ENCODE data around the gene CASP9. TPM values are rescaled to one million over a fixed set of nuclear protein-coding genes. Genes with fewer than 3 reads are reported as not detected.
"Not testable (repeated sequence)": the region's sequence is repeated elsewhere in the genome, so short reads cannot be mapped to it uniquely, and the experiment has no call there.

The CASP9 gene
- total RNA-seq, 1 experiment from 2014 or later, result 11.3 TPM

DNA sequence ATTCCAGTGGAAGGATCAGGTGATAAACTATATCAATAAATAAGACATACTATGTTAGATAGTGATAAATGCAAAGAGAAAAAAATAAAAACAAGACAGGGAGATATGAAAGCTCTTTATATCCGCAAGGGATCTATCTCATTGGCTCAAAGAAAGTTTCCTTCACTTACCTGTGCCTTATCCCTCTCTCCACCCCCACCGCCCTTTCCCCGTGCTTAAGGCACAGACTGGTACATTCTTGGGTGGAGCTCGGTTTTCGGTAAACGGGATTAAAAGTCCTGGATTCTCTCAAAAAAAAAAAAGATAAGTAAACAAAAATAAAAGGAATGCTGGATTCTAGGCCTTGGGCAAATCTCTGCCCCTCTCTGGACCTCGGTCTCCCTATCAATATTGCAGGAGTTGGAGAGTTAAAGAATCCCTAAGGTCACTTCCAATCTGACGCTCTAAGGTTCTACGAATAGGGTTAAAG, 2.0 kb upstream of the CASP9 start:
- DNase-seq (ENCODE audit: low read depth), result no peak

DNA sequence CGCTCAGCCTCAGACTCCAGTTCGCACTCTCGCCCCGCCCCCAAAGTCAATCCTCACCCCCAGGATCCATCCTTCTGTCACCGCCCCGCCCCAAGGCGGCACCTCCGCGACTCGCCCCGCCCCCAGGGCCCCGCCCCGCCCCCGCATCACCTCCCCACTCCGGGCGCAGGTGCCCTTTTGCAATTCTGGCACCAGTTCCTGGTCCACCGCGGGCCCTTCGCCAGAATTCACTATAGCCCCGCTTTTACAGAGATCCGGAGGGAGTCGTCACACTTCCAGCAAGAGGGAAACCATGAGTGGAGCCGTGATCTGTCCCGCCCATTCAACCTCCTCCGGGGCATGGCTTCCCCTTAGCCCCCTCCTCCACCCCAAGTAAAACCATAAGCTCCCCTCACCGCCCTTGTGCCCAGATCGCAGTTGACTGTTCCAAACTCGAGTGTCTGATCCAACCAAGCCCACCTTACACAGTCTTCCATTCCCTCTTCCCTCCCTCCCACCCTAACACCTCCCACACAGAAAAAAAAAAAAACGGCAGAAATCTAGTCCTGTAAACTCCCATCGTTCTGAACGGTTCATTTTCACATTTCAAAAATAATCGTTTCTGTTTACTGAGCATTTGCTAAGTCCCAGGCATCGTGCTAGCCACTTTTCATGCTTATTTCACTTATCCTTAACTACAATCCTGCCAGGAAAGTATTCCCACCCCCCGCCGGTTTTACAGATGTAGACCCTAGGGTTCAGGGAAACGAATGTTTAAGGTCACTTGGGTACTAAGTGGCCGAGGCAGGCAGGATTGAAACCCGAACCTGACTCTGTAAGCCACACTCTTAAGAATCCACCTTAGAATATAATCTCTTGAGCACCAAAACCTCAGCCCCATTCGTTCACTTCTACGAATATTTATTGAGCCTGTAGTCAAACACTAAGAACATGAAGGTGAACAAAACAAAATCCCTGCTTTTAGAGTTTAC, 1.3 kb upstream of the CASP9 start:
- no peak for DNase-seq (ENCODE audit: low read depth)

DNA sequence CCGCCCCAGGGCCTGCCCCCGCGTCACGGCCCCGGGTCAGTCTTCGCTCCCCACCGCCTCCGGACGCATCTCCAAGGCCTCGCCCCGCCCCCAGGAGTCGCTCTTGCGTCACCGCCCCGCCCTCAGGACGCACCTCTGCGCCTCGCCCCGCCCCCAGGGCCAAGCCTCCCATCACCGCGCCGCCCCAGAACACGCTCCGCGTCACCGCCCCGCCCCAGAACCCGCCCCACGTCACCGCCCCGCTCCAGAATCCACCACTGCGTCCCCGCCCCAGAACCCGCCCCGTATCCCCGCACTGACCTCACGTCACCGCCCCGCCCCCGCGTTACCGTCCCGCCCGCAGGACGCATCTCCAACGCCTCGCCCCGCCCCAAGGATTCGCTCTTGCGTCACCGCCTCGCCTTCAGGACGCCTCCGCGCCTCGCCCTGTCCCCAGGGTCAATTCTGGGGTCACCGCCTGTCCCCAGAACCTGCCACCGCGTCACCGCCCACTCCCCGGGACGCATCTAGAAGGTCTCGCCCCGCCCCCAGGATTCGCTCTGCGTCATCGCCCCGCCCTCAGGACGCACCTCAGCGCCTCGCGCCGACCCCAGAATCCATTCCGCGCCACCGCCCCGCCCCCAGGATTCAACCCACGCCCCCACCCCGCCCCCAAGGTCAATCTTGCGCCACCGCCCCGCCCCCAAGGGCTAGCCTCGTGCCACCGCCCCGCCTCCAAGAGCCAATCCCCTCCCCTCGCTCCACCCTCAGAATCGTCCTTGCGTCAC, 451 bp upstream of the CASP9 start:
- peak; percentile 97 for DNase-seq (ENCODE audit: low read depth)

DNA sequence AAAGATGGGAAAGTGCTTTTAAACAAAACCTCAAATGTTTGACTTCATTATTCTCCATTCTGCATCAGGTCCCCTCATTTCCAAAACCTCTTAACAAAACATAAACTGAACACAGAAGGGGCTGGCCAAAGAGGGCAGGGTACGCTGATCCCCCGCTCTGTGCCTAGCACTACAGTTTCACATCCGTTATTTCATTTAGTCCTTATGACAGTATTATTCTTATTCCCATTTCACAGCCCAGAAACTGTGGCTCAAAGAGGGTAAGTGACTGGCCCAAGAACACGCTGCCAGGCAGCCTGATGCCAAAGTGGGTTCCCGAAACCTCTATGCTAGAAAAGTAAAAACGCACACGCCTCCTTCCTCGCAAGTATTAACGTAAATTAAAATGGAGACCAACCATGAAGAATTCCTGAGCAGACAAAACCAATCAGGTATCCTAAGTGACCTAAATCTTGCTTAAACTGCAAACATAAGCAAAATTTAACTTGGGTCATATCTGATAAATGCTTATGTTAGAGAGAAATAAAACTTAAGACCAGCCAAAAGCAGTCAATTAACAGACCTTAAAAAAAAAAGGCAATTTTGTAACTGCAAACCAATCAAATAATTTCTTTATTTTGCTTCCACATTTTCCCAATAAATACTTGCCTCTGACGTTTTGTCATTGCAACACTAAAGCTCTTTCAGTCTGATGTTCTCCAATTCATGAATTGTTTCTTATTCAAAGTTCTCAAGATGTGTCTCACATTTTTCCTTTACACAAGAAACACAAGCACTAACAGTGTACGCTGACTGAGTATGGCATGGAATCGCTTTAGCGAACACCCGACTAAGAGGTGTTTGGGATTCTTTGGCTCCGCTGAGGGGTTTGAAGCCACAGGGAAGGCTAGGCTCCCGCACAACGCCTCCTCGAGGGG, 653 bp downstream of the CASP9 start:
- peak; percentile 20 for DNase-seq (ENCODE audit: low read depth)

DNA sequence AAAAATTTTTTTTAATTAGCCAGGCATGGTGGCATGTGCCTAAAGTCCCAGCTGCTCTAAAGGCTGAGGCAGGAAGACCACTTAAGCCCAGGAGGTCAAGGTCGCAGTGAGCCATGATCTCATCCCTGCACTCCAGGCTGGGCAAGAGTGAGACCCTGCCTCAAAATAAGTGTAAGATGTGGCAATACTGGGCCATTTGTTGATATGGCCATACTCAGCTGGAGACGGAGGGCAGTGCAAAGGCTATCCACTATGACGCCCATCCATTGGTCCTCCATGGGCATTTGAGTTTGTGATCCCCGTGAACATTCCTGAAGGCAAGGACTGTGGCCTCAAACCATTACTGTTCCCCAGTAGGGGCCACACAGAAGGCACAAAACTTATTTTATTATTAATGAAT, 1.5 kb downstream of the CASP9 start:
- no peak for DNase-seq (ENCODE audit: low read depth)

DNA sequence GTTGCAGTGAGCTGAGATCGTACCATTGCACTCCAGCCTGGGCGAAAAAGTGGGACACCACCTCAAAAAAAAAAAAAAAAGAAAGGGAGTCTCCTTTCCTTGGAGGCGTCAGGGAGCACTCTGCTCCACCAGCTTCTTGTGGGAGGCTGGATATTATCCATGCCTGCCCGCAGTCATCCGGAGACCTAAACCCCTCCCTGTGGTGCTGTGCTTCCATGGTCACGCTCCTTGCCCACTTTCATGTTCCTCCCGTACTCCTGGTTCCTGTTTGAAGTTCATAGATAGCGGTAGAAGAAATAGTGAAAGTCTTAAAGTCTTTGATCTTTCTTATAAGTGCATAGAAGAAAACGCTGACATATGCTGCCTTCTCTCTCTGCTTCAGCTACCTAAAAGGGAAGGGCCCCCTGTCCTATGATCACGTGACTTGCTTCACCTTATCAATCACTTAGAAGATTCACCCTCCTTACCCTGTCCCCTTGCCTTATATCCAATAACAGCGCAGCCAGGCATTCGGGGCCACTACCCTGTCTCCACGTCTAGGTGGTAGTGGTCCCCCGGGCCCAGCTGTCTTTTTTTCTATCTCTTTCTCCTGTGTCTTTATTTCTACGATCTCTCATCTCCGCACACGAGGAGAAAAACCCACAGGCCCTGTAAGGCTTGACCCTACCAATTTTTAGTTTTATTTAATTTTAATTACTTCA, 2.7 kb downstream of the CASP9 start:
- DNase-seq (ENCODE audit: low read depth), result not testable (repeated sequence)

DNA sequence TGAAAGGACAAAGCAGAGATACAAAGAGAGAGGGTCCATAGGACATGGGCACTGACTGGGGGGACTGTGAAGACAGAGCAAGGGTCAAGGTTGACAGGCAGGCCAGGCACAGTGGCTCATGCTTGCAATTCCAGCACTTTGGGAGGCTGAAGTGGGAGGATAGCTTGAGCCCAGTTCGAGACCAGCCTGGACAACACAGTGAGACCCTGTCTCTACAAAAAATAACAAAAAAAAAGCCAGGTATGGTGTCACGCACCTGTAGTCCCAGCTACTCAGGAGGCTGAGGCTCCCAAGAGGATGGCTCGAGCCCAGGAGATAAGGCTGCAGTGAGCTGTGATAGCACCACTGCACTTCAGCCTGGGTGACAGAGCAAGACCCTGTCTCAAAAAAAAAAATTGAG, 4.4 kb downstream of the CASP9 start:
- DNase-seq (ENCODE audit: low read depth), result no peak

DNA sequence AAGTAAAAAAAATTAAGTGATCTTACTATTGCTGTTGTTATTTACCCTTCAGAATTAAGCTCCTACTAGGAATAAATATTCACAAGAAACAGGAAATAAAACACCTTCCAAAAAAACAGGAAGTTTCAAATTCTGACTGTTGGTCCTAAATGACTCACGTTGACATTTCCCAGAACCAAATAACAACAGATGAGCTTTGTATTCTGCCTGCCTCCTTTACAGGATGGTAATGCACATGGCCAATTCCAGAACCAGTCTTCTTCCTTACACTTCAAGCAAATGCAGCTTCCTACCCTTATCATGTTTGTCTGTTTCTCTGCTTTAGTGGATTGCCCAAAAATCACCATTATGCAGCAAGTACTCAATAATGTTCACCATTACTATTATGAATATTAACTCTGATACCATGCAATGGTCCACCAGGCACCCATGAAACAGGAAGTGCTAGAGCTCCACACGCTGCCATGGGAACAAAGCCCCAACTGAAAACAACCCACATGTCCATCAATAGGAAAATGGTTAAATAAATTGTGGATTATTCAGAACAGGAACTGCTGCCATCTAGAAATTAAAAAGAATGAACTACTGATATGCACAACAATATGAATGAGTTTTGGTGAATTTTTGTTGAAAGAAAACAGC, 8.9 kb downstream of the CASP9 start:
- peak; percentile 33 for DNase-seq (ENCODE audit: low read depth)

DNA sequence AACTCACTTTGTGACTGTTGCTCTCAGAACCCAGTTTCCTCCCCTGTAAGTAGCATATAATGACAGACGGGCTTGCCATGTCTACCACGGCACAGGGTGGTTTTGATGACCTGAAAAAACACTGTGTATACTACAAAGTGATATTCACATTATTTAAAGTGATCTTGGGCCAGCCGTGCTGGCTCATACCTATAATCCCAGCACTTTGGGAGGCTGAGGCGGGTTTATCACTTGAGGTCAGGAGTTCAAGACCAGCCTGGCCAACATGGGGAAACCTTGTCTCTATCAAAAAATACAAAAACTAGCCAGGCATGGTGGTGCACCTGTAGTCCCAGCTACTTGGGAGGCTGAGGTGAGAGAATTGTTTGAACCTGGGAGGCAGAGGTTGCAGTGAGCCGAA, 9.5 kb downstream of the CASP9 start:
- DNase-seq (ENCODE audit: low read depth), result not testable (repeated sequence)

DNA sequence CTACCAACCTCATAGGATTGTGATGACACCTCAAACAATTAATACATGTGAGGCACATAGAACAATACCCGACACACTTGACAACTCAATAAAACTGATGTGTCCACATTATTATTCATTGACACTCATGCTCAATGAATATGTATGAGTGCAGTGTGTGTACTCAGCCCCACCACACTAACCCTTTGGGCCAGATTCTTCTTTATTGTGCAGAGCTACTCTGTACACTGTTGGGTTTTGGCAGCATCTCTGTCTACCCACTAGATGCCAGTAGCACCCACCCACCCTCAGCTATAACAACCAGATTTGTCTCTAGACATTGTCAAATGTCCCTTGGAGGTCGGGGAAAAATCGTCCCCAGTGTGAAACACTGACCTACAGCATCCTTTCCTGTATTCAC, 10.1 kb downstream of the CASP9 start:
- DNase-seq (ENCODE audit: low read depth), result no peak

DNA sequence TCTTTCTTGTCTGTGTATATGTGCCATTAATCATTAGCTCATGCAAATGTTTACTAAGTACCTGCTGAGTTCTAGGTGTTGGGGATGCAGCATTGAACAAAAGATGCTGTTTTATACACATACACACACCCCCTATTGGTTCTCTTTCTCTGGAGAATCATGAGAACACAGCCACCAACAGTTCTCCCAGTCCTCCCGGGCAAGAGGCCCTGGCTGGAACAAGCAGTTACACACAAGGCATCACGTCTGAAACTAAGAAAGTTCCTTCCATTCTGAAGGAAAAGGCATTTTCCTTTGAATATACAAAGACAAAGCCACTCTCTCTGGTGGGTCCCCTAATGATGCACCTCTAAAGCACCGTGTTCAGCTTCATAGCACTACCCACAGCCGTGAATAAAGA, 10.8 kb downstream of the CASP9 start:
- DNase-seq (ENCODE audit: low read depth), result no peak

DNA sequence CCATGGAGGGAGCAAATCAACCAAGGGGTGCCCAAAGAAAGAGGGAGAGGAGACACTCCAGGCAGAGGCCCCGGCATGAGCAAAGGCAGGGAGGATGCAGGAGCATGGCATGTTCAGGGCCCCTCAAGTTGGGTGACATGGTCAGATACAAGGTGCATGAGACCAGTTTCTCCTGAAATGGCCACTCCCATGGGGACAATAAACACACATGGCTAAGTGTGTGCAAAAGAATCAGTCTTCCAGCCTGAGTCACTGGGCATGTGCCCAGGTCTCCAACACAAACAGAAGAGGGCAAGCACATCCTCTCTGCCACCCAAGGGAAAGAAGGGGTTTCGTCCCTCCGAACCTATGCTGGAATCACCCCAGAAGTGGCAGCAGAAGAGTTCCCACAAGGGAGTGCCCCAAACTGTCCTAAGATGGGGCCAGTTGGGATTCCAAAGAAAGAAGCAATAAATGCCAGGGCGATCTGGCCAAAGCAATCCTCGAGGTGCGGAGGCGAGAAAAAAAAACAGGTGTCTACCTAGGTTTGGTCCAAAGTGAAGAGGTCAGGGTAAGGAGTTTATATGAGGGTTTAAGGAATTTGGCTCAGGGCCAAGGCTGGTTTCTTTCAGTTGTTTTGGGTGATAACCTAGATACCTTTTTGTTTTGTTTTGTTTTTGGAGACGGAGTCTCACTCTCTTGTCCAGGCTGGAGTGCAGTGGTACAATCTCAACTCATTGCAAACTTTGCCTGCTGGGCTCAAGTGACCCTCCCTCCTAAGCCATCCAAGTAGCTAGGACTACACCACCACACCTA, 13.2 kb downstream of the CASP9 start:
- no peak for DNase-seq (ENCODE audit: low read depth)

DNA sequence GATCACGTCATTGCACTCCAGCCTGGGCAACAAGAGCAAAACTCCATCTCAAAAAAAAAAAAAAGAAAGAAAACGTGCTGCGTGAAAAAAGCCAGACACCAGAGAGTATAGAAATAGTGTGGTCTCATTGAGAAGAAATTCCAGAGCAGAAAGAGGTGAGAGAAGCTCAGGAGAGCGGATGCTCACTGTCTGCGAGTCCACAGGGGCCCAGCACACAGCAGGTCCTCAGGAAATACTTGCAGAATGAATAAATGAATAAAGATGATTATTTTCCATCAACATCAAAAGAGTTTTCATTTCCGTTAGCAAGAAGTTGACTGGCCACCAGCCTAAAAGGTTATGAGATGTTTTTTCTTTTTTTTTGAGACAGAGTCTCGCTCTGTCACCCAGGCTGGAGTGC, 14.4 kb downstream of the CASP9 start:
- DNase-seq (ENCODE audit: low read depth), result no peak

DNA sequence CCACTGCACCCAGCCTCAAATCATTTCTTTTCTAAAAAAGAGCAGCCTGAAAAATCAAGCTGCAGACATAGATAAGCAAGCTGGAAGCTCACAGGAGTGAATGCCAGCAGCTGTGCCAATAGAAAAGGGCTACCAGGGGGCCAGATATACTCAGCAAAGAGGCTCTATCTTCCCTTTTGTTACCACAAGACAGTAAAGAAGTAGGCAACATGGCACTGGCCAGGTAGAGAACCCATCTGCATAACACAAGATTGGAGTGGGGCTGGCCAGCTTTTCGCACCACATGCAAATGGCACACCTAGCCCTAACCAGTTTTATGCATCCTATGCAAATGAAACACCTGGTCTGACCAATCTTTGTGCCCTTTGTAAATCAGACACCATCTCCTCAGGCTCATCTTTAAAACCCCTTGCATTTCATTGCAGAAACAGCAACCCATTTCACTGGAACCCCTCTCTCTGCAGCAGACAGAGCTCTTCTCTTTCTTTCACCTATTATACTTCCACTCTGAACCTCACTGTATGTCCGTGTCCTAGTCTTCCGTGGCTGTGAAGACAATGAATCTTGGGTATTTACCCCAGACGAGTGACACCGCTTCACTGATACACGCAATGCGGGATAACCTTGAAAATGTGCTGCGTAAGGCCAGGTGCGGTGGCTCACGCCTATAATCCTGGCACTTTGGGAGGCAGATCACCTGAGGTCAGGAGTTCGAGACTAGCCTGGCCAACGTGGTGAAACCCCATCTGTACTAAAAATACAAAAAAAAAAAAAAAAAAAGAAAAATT, 15.1 kb downstream of the CASP9 start:
- no peak for DNase-seq (ENCODE audit: low read depth)

DNA sequence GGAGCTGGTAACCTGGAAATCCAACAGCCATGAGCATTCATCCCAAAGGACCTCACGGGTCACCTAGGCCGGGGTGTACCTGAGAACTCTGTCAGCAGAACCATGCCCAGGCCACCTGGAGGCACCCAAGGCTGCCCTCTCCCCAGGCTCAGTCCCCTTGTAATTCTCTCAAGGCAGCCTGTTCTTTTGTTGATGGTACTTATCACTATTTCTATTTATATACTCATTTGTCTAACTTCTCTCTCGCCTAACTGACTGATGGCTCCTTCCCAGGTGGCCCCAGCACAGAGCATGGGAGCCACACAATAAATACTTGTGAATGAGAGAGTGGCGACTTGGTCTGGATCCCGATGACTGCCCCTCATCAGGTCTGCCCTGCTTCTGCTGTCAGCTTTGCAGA, 16.7 kb downstream of the CASP9 start:
- DNase-seq (ENCODE audit: low read depth), result no peak

DNA sequence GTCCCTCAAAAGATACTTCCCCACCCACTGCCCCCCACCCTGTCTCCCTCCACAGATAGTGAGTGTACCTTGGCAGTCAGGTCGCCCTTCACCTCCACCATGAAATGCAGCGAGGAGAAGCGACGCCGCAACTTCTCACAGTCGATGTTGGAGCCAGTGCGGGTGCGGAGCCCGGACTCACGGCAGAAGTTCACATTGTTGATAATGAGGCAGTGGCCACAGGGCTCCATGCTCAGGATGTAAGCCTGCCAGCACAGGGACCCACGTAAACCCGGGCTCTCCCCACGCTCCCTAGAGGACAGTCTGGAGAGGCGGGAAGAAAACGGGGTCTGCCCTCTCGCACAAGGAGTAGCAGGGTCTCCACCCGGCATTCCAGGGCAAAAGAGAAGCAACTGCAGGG, 17.2 kb downstream of the CASP9 start:
- DNase-seq (ENCODE audit: low read depth), result no peak

DNA sequence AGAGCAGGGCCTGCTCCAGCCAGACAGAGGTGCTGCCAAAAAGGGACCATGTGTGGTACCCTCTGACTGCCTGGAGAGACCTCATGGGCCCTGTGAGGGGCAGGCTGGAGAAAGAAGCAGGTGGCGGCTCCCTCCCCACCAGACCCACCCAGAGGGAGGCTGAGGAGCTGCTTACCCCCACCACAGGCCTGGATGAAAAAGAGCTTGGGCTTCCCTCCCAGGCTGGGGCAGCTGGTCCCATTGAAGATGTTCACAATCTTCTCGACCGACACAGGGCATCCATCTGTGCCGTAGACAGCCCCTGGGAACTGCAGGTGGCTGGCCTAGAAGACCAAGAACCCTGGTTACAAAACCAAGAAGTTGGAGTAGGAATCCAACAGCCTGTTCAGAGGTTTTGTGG, 19.6 kb downstream of the CASP9 start:
- no peak for DNase-seq (ENCODE audit: low read depth)

DNA sequence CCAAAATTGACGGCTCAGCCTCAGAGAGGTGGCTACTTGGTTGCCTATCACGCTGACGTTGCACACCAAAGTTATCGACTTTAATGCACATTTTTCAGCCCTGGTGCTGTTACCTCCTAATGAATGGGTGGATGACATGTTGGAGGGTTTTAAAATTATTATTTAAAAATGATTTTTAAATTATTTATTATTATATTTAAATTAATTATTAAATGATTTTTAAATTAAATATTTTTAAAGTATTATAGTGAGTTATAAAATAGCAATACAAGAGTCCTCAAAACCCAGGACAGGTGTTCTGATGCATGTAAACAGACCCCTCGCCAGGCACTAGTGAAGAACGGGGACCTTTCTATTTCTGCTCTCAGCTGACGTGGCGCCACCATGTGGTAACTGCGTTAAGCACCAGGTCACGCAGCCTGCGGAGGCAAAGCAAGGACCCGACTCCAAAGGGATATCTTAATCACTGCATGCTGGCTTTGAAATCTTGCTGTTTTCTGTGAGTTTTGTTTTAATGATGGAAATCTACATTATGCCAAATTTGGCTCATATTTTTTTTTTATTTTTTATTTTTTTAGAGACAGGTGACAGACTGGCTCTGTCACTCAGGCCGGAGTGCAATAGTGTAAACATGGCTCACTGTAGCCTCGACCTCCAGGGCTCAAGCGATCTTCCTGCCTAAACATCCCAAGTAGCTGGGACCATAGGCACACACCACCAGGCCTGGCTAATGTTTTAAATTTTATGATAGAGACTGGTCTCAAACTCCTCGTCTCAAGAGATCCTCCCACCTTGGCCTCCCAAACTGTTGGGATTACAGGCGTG, 22.6 kb downstream of the CASP9 start:
- peak; percentile 38 for DNase-seq (ENCODE audit: low read depth)
